Osteocyte (in vitro differentiated cells): ENCODE results near the gene NUDT3. TPM values are rescaled to one million over a fixed set of nuclear protein-coding genes. Genes with fewer than 3 reads are reported as not detected.

Experiments used
- DNase-seq: peaks from one replicate; pipeline ENCODE4 v3.0.0; 2021; ENCODE audit warnings: mixed read lengths; ENCODE audit not compliant: unreplicated experiment; ENCODE audit errors: extremely low spot score
- H3K27ac Mint-ChIP-seq: one replicate; pipeline ENCODE4 v1.8.0; 2021; ENCODE audit warnings: mild to moderate bottlenecking, mixed read lengths; ENCODE audit not compliant: unreplicated experiment
- H3K27me3 Mint-ChIP-seq: one replicate; pipeline ENCODE4 v1.8.0; 2021; ENCODE audit warnings: mixed read lengths; ENCODE audit not compliant: unreplicated experiment
- H3K36me3 Mint-ChIP-seq: one replicate; pipeline ENCODE4 v1.8.0; 2021; ENCODE audit warnings: mixed read lengths; ENCODE audit not compliant: unreplicated experiment
- H3K4me1 Mint-ChIP-seq: one replicate; pipeline ENCODE4 v1.8.0; 2021; ENCODE audit warnings: mixed read lengths; ENCODE audit not compliant: unreplicated experiment
- H3K4me3 Mint-ChIP-seq: one replicate; pipeline ENCODE4 v1.8.0; 2021; ENCODE audit warnings: mild to moderate bottlenecking, moderate library complexity, mixed read lengths; ENCODE audit not compliant: unreplicated experiment
- H3K9me3 Mint-ChIP-seq: one replicate; pipeline ENCODE4 v1.8.0; 2021; ENCODE audit warnings: mixed read lengths; ENCODE audit not compliant: unreplicated experiment
- CTCF ChIP-seq: fragments of 200-600 bp; sonication (generic); IDR thresholded peaks from 2 replicates; pipeline ENCODE4 v1.5.0; 2021; ENCODE audit warnings: antibody characterized with exemption, mild to moderate bottlenecking, moderate library complexity
- total RNA-seq: library from RNA; stranded (reverse); gene quantifications from 2 replicates; pipeline ENCODE4 v1.2.1, GENCODE V29; 2021

NUDT3 gene
- total RNA-seq, 1 donor from 2014 or later = 32.0 TPM

- Mint-ChIP-seq H3K9me3 (no peaks in the 10 kb centered on the region), H3K27me3 (no peaks in the 10 kb centered on the region), H3K36me3 (peaks cover 14% of the 10 kb centered on the region), H3K27ac (no peak overlapping the region), H3K4me3 (no peak overlapping the region), H3K4me1 (peaks cover 37% of the 10 kb centered on the region)
- no peak for DNase-seq
- TF ChIP-seq CTCF = no peak
Observed at GRCh38 chr6:34340394-34340793, 52.1 kb downstream of the NUDT3 start.

DNA sequence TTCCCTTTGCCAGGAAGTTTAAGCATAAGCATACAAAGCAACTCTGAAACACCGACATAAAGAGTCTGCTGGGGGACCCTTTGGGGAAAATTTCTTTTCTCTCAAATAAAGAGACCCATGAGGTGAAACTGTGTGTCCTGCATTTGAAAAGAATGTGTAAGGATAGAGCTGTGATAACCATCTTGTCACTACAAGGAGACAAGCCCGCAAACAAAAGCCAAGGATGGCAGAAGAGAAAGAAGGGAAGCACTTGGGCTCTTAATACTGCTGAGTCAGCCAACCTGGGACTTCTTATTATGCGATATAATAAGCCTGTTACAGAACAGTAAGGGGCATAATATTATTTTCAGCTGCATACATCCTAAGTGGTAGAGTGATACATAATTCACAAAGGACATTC is 52.5 kb downstream of the NUDT3 start:
- DNase-seq = no peak
- no peaks in the 10 kb centered on the region for H3K27me3 Mint-ChIP-seq
- peaks cover 14% of the 10 kb centered on the region for H3K36me3 Mint-ChIP-seq
- H3K9me3 Mint-ChIP-seq = no peaks in the 10 kb centered on the region
- H3K27ac Mint-ChIP-seq = no peak overlapping the region
- no peak for TF ChIP-seq CTCF
- H3K4me3 Mint-ChIP-seq = no peak overlapping the region
- peaks cover 39% of the 10 kb centered on the region for H3K4me1 Mint-ChIP-seq

GRCh38 chr6:34339432-34339831 is 53.0 kb downstream of the NUDT3 start:
- no peak for TF ChIP-seq CTCF
- H3K4me1 Mint-ChIP-seq = peaks cover 42% of the 10 kb centered on the region

GRCh38 chr6:34338811-34339210 is 53.7 kb downstream of the NUDT3 start:
- Mint-ChIP-seq H3K36me3 (peaks cover 14% of the 10 kb centered on the region), H3K27me3 (no peaks in the 10 kb centered on the region), H3K27ac (no peak overlapping the region), H3K4me3 (no peak overlapping the region), H3K9me3 (no peaks in the 10 kb centered on the region), H3K4me1 (peaks cover 42% of the 10 kb centered on the region)
- no peak for DNase-seq
- no peak for TF ChIP-seq CTCF

More at GRCh38 chr6:34339432-34339831, 53.0 kb downstream of the NUDT3 start:
- Mint-ChIP-seq H3K36me3 (peaks cover 14% of the 10 kb centered on the region), H3K27ac (no peak overlapping the region), H3K27me3 (no peaks in the 10 kb centered on the region), H3K4me3 (no peak overlapping the region), H3K9me3 (no peaks in the 10 kb centered on the region)
- DNase-seq = no peak

- no peak overlapping the region for H3K27ac Mint-ChIP-seq
- H3K27me3 Mint-ChIP-seq = no peaks in the 10 kb centered on the region
- no peak overlapping the region for H3K4me3 Mint-ChIP-seq
- no peaks in the 10 kb centered on the region for H3K9me3 Mint-ChIP-seq
- peaks cover 14% of the 10 kb centered on the region for H3K36me3 Mint-ChIP-seq
- no peak for DNase-seq
- TF ChIP-seq CTCF = no peak
- H3K4me1 Mint-ChIP-seq = peaks cover 42% of the 10 kb centered on the region
Observed at GRCh38 chr6:34338377-34338776, 54.1 kb downstream of the NUDT3 start.
